ENCODE results near the gene SPRED2.

DNA sequence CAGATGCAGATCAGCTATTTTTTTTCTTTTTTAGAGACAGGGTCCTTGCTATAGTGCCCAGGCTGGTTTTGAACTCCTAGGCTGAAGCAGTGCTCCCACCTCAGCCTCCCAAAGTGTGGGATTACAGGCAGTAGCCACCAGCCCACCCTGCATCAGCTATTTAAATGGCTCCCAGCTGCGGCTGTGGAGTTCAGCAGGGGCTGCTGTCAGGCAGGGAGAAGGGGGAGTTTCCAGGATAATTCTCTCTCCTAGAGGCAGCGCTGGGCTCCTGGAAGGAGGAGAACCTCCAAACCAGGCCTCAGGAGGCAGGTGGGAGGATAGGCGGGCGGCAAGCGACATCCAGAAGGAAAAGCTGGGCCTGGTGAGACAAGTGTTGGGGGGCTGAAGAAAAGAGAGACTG, 139.0 kb downstream of the SPRED2 start:
- no peak for TF ChIP-seq BHLHE40 (IDR thresholded peaks at IDR 0.05; ENCODE audit: low read depth, low read length)
- TF ChIP-seq, protein P1, sequence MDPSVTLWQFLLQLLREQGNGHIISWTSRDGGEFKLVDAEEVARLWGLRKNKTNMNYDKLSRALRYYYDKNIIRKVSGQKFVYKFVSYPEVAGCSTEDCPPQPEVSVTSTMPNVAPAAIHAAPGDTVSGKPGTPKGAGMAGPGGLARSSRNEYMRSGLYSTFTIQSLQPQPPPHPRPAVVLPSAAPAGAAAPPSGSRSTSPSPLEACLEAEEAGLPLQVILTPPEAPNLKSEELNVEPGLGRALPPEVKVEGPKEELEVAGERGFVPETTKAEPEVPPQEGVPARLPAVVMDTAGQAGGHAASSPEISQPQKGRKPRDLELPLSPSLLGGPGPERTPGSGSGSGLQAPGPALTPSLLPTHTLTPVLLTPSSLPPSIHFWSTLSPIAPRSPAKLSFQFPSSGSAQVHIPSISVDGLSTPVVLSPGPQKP (IDR thresholded peaks at IDR 0.05; ENCODE audit: low read depth, low read length), result no peak
- TF ChIP-seq HOXA7 (CRISPR knock-in tag; IDR thresholded peaks at IDR 0.05), result no peak
- TF ChIP-seq, protein P2, sequence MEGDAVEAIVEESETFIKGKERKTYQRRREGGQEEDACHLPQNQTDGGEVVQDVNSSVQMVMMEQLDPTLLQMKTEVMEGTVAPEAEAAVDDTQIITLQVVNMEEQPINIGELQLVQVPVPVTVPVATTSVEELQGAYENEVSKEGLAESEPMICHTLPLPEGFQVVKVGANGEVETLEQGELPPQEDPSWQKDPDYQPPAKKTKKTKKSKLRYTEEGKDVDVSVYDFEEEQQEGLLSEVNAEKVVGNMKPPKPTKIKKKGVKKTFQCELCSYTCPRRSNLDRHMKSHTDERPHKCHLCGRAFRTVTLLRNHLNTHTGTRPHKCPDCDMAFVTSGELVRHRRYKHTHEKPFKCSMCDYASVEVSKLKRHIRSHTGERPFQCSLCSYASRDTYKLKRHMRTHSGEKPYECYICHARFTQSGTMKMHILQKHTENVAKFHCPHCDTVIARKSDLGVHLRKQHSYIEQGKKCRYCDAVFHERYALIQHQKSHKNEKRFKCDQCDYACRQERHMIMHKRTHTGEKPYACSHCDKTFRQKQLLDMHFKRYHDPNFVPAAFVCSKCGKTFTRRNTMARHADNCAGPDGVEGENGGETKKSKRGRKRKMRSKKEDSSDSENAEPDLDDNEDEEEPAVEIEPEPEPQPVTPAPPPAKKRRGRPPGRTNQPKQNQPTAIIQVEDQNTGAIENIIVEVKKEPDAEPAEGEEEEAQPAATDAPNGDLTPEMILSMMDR (IDR thresholded peaks at IDR 0.05), result no peak
- TF ChIP-seq RAD21 (conservative IDR thresholded peaks at IDR 0.05 in 1 of 2, IDR thresholded peaks at IDR 0.05 in 1 of 2), result no peak
- TF ChIP-seq, protein P3, sequence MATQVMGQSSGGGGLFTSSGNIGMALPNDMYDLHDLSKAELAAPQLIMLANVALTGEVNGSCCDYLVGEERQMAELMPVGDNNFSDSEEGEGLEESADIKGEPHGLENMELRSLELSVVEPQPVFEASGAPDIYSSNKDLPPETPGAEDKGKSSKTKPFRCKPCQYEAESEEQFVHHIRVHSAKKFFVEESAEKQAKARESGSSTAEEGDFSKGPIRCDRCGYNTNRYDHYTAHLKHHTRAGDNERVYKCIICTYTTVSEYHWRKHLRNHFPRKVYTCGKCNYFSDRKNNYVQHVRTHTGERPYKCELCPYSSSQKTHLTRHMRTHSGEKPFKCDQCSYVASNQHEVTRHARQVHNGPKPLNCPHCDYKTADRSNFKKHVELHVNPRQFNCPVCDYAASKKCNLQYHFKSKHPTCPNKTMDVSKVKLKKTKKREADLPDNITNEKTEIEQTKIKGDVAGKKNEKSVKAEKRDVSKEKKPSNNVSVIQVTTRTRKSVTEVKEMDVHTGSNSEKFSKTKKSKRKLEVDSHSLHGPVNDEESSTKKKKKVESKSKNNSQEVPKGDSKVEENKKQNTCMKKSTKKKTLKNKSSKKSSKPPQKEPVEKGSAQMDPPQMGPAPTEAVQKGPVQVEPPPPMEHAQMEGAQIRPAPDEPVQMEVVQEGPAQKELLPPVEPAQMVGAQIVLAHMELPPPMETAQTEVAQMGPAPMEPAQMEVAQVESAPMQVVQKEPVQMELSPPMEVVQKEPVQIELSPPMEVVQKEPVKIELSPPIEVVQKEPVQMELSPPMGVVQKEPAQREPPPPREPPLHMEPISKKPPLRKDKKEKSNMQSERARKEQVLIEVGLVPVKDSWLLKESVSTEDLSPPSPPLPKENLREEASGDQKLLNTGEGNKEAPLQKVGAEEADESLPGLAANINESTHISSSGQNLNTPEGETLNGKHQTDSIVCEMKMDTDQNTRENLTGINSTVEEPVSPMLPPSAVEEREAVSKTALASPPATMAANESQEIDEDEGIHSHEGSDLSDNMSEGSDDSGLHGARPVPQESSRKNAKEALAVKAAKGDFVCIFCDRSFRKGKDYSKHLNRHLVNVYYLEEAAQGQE (IDR thresholded peaks at IDR 0.05), result no peak
- TF ChIP-seq RCOR1 (IDR thresholded peaks at IDR 0.05; ENCODE audit: low read depth, low read length), result no peak
- no peak for TF ChIP-seq CBX2 (IDR thresholded peaks at IDR 0.05; ENCODE audit: borderline replicate concordance, low read depth)
